GM23338 (cell line): Measurements from ENCODE around the gene MRPL24.

Source experiments
- CREB1 ChIP-seq: fragments of 250-450 bp; sonication (Bioruptor Pico); IDR thresholded peaks from 2 replicates; pipeline ENCODE4 v1.5.0; 2020; ENCODE audit warnings: low read depth, mild to moderate bottlenecking, moderate library complexity
- CTCF ChIP-seq, 2 experiments: fragments of 200-600 bp in 1 of 2; sonication (generic) in 1 of 2; conservative IDR thresholded peaks; 2 replicates each; pipeline versions ENCODE4 v1.5.1 to v1.6.1; 2016 to 2017; ENCODE audit warnings: antibody characterized with exemption in 2 of 2, low read depth in 2 of 2, mild to moderate bottlenecking in 2 of 2, moderate library complexity in 1 of 2
- ETS1 ChIP-seq: IDR thresholded peaks from 2 replicates; pipeline ENCODE4 v1.6.1; 2016; ENCODE audit warnings: antibody characterized with exemption
- EZH2 ChIP-seq: fragments of 200-600 bp; sonication (generic); IDR thresholded peaks from one replicate; pipeline ENCODE4 v1.8.0; 2017; ENCODE audit warnings: antibody characterized with exemption, mild to moderate bottlenecking, low read depth; ENCODE audit not compliant: unreplicated experiment
- EZH2phosphoT487 ChIP-seq: fragments of 200-600 bp; sonication (generic); IDR thresholded peaks from one replicate; pipeline ENCODE4 v1.8.1; 2018; ENCODE audit warnings: antibody characterized with exemption; ENCODE audit not compliant: unreplicated experiment
- JUNB ChIP-seq: IDR thresholded peaks from one replicate; pipeline ENCODE4 v1.6.1; 2016; ENCODE audit warnings: antibody characterized with exemption; ENCODE audit not compliant: unreplicated experiment
- NANOG ChIP-seq: IDR thresholded peaks from 2 replicates; pipeline ENCODE4 v1.6.1; 2016; ENCODE audit warnings: antibody characterized with exemption, borderline replicate concordance
- POLR2AphosphoS5 ChIP-seq: IDR thresholded peaks from 2 replicates; pipeline ENCODE4 v1.6.1; 2016; ENCODE audit warnings: antibody characterized with exemption, low read depth
- REST ChIP-seq: IDR thresholded peaks from one replicate; pipeline ENCODE4 v1.6.1; 2018; ENCODE audit warnings: antibody characterized with exemption; ENCODE audit not compliant: unreplicated experiment
- STAT1 ChIP-seq: IDR thresholded peaks from one replicate; pipeline ENCODE4 v1.6.1; 2016; ENCODE audit warnings: antibody characterized with exemption; ENCODE audit not compliant: unreplicated experiment
- ZNF114 ChIP-seq: fragments of 250-450 bp; sonication (Bioruptor Pico); IDR thresholded peaks from 2 replicates; pipeline ENCODE4 v1.5.0; 2020; ENCODE audit warnings: mild to moderate bottlenecking, moderate library complexity
- ZNF331 ChIP-seq: fragments of 250-450 bp; sonication (Bioruptor Pico); IDR thresholded peaks from 2 replicates; pipeline ENCODE4 v1.5.0; 2020; ENCODE audit warnings: low read depth, mild to moderate bottlenecking, moderate library complexity

- TF ChIP-seq POLR2AphosphoS5 (no peak), CTCF (conservative IDR thresholded peaks at IDR 0.05; ENCODE audit: low read depth in 2 of 2) (no peak), JUNB (no peak), EZH2 (no peak), ZNF331 (CRISPR knock-in tag) (no peak), NANOG (no peak), REST (no peak), EZH2phosphoT487 (no peak), CREB1 (no peak), ETS1 (no peak), ZNF114 (CRISPR knock-in tag) (no peak), STAT1 (no peak)
These were observed 19.4 kb upstream of the MRPL24 start for GRCh38 chr1:156760092-156760795.
